GM12872 (cell line): Measurements from ENCODE around the gene GPI.

Experiments
- TF ChIP-seq, protein P1 (sequence below): IDR thresholded peaks from 3 replicates; pipeline ENCODE4 v1.5.1; 2011; ENCODE audit warnings: low read depth, mild to moderate bottlenecking, low read length, moderate library complexity; ENCODE audit not compliant: insufficient read depth

Gene GPI

DNA sequence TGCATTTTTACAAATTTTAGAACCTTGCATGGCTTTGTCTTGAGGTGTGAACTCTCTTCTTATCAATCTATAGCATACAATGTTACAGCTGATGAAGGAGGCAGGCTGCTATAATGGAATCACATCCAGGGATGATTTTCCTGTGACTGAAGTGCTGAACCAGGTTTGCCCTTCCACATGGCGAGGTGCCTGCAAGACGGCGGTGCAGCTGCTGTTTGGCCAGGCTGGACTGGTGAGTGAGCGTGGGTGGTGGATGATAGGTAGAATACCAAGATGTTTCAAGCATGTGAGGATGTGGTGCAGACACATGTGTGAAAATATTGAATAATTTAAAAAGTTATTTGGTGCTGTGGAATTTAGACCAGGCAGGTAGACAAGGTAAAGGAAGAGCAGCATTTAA is 34.9 kb upstream of the GPI start:
- TF ChIP-seq, protein P1, sequence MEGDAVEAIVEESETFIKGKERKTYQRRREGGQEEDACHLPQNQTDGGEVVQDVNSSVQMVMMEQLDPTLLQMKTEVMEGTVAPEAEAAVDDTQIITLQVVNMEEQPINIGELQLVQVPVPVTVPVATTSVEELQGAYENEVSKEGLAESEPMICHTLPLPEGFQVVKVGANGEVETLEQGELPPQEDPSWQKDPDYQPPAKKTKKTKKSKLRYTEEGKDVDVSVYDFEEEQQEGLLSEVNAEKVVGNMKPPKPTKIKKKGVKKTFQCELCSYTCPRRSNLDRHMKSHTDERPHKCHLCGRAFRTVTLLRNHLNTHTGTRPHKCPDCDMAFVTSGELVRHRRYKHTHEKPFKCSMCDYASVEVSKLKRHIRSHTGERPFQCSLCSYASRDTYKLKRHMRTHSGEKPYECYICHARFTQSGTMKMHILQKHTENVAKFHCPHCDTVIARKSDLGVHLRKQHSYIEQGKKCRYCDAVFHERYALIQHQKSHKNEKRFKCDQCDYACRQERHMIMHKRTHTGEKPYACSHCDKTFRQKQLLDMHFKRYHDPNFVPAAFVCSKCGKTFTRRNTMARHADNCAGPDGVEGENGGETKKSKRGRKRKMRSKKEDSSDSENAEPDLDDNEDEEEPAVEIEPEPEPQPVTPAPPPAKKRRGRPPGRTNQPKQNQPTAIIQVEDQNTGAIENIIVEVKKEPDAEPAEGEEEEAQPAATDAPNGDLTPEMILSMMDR, result no peak

DNA sequence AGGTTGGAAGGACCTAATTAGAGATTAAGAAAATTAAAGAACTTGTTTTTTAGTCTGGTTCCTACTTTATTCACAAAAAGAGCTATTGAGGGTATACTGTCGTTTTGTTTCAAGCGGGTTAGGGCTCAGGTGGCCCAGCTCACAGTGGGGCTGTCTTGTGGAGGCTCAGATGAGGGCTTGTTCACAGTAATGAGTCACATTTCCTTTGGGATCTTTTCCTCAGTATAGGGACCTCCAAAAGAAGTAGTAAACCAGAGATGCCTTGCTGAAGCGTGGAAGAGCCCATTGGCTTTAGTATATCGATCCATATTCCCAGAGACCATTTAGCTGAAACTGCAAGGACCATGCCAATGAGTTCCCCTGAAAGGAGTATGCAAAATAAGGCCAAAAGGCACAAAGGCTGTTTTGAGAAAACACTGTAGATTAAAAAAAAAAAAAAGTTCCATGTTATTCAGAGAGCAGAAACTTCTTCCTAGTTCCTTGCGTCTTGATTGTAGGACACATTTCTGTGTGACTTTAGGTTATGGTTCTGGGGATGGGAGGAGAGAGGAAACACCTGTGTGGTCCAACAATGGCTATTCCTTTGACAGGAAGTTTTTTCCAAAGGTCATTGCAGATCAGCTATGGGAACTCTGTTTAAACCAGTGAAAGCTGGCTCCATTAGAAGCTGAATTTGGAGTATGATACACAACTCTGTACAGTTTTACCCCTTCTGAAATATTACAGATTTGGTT is 32.8 kb upstream of the GPI start:
- TF ChIP-seq, protein P1, result no peak

DNA sequence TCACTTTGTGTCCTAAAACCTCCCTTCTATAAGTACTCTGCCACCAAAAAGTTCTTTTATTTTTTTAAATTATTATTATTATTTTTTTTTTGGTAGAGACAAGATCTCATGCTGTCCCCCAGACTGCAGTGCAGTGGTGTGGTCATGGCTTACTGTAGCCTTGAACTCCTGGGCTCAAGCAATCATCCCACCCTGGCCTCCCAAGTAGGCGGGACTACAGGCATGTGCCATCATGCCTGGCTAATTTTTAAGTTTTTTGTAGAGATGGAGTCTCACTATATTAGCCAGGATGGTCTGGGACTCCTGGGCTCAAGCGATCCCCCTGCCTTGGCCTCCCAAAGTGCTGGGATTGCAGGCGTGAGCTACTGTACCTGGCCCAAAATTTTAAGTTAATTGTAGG is 29.1 kb upstream of the GPI start:
- TF ChIP-seq, protein P1, result no peak

DNA sequence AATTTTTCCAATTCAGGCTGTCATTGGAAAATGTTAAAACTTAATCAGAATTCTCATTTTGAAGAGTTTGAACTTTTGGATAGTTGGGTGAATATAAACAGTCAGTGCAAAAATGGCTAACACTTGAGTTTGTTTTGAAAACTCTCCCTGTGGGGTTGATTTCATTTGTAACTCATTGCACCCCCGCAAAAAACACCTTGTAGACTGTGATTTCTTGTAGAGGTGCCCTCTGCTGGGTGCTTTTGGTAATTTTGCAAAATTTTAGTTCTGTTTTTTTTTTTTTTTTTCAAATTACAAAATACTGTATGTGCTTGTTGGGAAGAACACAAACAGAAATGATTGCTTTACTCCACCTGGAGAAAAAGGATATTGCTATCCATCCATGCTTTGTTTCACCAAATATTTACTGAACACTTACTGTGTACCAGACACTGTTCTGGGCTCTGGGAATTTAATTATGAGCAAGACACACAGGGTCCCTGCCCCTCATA is 28.2 kb upstream of the GPI start:
- TF ChIP-seq, protein P1, result peak; percentile 60

DNA sequence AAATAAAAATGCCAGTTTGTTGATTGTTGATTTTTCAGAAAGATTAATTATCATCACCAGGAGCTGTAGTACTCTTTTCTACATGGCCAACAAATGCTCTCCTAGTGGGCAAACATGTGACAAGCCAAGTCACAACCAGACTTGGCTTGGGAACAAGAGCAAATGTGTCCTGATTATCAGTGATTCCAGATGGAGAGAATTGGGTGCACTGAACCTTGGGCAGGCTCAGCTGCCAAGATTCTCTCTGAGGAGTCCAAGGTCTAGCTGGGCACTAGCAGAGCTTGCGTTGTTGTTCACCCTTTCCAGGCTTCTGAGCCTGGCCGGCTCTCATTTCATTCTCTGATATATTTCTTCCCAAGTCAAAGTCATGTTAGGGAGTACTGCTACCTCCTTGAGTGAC is 27.3 kb upstream of the GPI start:
- TF ChIP-seq, protein P1, result no peak

DNA sequence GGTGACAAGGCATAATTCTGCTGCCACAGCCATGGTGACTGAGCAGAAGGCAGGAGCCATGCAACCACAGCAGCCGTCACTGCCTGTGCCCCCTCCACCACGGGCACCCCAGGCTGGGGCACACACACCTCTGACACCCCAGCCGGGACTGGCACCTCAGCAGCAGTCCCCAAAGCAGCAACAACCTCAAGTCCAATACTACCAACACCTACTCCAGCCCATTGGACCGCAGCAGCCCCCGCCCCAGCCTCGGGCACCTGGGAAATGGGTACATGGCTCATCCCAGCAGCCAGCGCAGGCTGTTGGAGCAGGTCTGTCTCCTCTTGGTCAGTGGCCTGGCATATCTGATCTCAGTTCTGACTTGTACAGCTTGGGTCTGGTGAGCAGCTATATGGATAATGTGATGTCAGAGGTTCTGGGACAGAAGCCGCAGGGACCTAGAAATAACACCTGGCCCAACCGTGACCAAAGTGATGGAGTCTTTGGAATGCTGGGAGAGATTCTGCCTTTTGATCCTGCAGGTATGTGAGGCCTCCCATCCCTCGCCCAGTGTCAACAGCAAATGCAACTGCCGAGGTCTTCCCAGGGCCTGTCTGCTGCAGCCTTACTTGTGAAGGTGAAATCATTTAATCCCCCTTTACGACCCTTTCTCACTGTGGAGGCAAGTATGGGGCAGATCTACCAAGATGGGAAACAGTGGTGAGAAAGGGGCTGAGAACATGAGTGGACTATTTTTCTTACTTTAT is 22.9 kb upstream of the GPI start:
- TF ChIP-seq, protein P1, result no peak

DNA sequence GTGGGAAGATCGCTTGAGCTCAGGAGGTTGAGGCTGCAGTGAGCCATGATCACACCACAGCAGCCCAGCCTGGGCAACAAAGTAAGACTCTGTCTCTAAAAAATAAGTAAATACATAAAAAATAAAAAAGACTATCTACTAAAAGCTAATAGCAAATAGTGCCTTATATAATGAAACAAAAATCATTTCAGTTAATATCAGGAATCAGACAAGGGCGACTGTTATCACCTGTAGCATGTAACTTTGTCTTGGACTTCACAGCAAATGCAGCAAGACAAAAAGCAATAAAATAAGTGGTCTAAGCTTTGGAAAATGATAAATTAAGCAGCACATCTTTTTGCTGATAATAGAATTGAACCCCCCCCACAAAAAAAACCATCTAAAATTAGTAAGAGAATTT is 21.2 kb upstream of the GPI start:
- TF ChIP-seq, protein P1, result no peak
